K562 (cell line): ENCODE data around the gene SPTSSA. TPM values are rescaled to one million over a fixed set of nuclear protein-coding genes. Genes with fewer than 3 reads are reported as not detected.

Experiments
- CBX8 ChIP-seq: fragments of 200-600 bp; sonication (generic); IDR thresholded peaks from 2 replicates; pipeline ENCODE4 v1.6.1; 2012; ENCODE audit warnings: borderline replicate concordance, mixed run types, low read depth, mild to moderate bottlenecking, moderate library complexity, mixed read lengths, low read length, control low read depth, inconsistent platforms; ENCODE audit not compliant: poor library complexity, severe bottlenecking; ENCODE audit errors: extremely low read depth
- ESRRB ChIP-seq: fragments of 250-450 bp; sonication (Bioruptor Pico); IDR thresholded peaks from 2 replicates; pipeline ENCODE4 v1.5.0; 2020; ENCODE audit warnings: mild to moderate bottlenecking, moderate library complexity, borderline replicate concordance
- MAFF ChIP-seq: IDR thresholded peaks from 2 replicates; pipeline ENCODE4 v1.6.1; 2012; ENCODE audit warnings: low read length, improper control_type of control experiment
- SMARCC2 ChIP-seq: fragments of 450-650 bp; IDR thresholded peaks from 2 replicates; pipeline ENCODE4 v1.6.1; 2017; ENCODE audit warnings: antibody characterized with exemption, moderate library complexity, mild to moderate bottlenecking, low read depth
- TCF3 ChIP-seq: sonication (generic); formaldehyde crosslinking; IDR thresholded peaks from 2 replicates; pipeline ENCODE4 v1.4.0; 2020; ENCODE audit warnings: mild to moderate bottlenecking, missing genetic modification reagents
- ZC3H11A ChIP-seq: IDR thresholded peaks from 2 replicates; pipeline ENCODE4 v1.6.1; 2012; ENCODE audit warnings: low read depth, low read length, improper control_type of control experiment
- polyA plus RNA-seq, 8 experiments: library from polyadenylated mRNA; depleted of rRNA in 4 of 8; stranded (reverse) in 5 of 8; unstranded in 3 of 8; fragments of >200 nt; fragmentation: Nextera tagmentation in 2 of 8; fragmentation: Illumina TruSeq in 1 of 8; extraction: Ambion mirVana in 2 of 8; extraction: Trizol in 1 of 8; gene quantifications; 2 replicates each; pipeline versions ENCODE4 v1.2.1 to v1.2.3, GENCODE V29; 2011 to 2014; ENCODE audit warnings: inconsistent platforms in 1 of 8, missing spikeins in 1 of 8
- total RNA-seq, 7 experiments: library from RNA; depleted of rRNA in 6 of 7; stranded (reverse); fragments of >200 nt in 6 of 7; fragmentation: Illumina TruSeq in 2 of 7; extraction: Trizol in 2 of 7; gene quantifications; 2 replicates each; pipeline versions ENCODE4 v1.2.1 to v1.2.3, GENCODE V29; 2011 to 2021; ENCODE audit warnings: low replicate concordance in 1 of 7
- TF ChIP-seq, protein P1 (sequence below): fragments of 250-450 bp; sonication (Bioruptor Pico); IDR thresholded peaks from 2 replicates; pipeline ENCODE4 v1.5.0; 2020; ENCODE audit warnings: mild to moderate bottlenecking
- TF ChIP-seq, protein P2 (sequence below): fragments of 450-650 bp; IDR thresholded peaks from 2 replicates; pipeline ENCODE4 v1.6.1; 2014; ENCODE audit warnings: low read depth, mild to moderate bottlenecking, moderate library complexity, borderline replicate concordance
- TF ChIP-seq, protein P3 (sequence below): sonication (generic); formaldehyde crosslinking; IDR thresholded peaks from 2 replicates; pipeline ENCODE4 v1.8.1; 2023; ENCODE audit warnings: missing genetic modification reagents, mild to moderate bottlenecking, borderline replicate concordance
- TF ChIP-seq, protein P4 (sequence below): sonication (generic); formaldehyde crosslinking; IDR thresholded peaks from 2 replicates; pipeline ENCODE4 v1.8.1; 2023; ENCODE audit warnings: mild to moderate bottlenecking, missing genetic modification reagents, moderate library complexity
- TF ChIP-seq, protein P5 (sequence below): fragments of 450-650 bp; IDR thresholded peaks from 2 replicates; pipeline ENCODE4 v1.7.1; 2018; ENCODE audit warnings: mild to moderate bottlenecking, low read depth; ENCODE audit not compliant: partially characterized antibody

The SPTSSA gene
- total and polyA plus RNA-seq, 9 of the 15 experiments (the other 6 are each of a cell fraction or from before 2014, with no cell fraction given), result 6.8 to 35.7 (median 22.0) TPM

DNA sequence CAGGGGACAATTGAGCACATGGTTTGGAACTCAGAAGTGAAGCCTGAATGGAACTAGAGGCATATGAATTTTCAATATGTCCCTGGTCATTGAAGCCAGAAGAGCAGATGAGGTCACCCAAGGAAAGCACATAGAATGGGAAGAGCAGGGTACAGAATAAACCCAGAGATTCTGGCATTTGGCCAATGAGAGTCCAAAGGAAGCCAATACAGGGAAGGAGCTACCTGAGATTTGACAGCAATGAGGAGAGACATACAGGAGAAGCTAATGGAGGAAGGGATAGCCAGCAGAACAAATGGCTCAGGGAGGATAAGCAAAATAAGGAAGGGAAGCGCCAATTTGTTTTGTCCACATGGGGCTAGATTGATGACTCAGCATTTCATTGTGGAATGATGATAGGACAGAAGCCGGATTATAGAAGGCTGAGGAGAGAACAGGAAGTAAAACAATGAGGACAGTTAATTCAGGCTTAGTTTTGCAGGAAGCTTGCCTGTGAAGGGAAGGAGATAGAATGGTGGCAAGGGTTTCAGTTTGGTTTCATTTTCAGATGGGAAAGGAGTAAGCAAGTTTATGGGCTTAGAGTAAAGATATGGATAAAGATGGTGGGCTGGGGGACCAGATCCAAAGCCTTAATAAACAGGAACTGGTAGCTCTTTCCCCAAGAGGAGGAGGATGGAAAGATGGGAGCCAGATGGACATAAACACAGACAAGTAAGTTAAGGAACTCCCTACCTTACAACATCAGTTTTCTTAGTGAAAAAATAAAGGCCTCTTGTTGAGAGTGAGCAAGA, 3.2 kb upstream of the SPTSSA start (continued):
- TF ChIP-seq, protein P1, sequence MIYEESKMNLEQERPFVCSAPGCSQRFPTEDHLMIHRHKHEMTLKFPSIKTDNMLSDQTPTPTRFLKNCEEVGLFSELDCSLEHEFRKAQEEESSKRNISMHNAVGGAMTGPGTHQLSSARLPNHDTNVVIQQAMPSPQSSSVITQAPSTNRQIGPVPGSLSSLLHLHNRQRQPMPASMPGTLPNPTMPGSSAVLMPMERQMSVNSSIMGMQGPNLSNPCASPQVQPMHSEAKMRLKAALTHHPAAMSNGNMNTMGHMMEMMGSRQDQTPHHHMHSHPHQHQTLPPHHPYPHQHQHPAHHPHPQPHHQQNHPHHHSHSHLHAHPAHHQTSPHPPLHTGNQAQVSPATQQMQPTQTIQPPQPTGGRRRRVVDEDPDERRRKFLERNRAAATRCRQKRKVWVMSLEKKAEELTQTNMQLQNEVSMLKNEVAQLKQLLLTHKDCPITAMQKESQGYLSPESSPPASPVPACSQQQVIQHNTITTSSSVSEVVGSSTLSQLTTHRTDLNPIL (CRISPR knock-in tag), result no peak
- TF ChIP-seq, protein P2, sequence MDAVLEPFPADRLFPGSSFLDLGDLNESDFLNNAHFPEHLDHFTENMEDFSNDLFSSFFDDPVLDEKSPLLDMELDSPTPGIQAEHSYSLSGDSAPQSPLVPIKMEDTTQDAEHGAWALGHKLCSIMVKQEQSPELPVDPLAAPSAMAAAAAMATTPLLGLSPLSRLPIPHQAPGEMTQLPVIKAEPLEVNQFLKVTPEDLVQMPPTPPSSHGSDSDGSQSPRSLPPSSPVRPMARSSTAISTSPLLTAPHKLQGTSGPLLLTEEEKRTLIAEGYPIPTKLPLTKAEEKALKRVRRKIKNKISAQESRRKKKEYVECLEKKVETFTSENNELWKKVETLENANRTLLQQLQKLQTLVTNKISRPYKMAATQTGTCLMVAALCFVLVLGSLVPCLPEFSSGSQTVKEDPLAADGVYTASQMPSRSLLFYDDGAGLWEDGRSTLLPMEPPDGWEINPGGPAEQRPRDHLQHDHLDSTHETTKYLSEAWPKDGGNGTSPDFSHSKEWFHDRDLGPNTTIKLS, result no peak
- TF ChIP-seq SMARCC2 (peak; percentile 48; the same call in 1 of the 2 replicates), TCF3 (CRISPR knock-in tag) (peak; percentile 35; the same call in 1 of the 2 replicates), ESRRB (CRISPR knock-in tag) (no peak), CBX8 (no peak), MAFF (peak; percentile 100), ZC3H11A (no peak)
- TF ChIP-seq, protein P3, sequence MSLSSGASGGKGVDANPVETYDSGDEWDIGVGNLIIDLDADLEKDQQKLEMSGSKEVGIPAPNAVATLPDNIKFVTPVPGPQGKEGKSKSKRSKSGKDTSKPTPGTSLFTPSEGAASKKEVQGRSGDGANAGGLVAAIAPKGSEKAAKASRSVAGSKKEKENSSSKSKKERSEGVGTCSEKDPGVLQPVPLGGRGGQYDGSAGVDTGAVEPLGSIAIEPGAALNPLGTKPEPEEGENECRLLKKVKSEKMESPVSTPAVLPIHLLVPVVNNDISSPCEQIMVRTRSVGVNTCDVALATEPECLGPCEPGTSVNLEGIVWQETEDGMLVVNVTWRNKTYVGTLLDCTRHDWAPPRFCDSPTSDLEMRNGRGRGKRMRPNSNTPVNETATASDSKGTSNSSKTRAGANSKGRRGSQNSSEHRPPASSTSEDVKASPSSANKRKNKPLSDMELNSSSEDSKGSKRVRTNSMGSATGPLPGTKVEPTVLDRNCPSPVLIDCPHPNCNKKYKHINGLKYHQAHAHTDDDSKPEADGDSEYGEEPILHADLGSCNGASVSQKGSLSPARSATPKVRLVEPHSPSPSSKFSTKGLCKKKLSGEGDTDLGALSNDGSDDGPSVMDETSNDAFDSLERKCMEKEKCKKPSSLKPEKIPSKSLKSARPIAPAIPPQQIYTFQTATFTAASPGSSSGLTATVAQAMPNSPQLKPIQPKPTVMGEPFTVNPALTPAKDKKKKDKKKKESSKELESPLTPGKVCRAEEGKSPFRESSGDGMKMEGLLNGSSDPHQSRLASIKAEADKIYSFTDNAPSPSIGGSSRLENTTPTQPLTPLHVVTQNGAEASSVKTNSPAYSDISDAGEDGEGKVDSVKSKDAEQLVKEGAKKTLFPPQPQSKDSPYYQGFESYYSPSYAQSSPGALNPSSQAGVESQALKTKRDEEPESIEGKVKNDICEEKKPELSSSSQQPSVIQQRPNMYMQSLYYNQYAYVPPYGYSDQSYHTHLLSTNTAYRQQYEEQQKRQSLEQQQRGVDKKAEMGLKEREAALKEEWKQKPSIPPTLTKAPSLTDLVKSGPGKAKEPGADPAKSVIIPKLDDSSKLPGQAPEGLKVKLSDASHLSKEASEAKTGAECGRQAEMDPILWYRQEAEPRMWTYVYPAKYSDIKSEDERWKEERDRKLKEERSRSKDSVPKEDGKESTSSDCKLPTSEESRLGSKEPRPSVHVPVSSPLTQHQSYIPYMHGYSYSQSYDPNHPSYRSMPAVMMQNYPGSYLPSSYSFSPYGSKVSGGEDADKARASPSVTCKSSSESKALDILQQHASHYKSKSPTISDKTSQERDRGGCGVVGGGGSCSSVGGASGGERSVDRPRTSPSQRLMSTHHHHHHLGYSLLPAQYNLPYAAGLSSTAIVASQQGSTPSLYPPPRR (CRISPR knock-in tag), result no peak
- TF ChIP-seq, protein P4, sequence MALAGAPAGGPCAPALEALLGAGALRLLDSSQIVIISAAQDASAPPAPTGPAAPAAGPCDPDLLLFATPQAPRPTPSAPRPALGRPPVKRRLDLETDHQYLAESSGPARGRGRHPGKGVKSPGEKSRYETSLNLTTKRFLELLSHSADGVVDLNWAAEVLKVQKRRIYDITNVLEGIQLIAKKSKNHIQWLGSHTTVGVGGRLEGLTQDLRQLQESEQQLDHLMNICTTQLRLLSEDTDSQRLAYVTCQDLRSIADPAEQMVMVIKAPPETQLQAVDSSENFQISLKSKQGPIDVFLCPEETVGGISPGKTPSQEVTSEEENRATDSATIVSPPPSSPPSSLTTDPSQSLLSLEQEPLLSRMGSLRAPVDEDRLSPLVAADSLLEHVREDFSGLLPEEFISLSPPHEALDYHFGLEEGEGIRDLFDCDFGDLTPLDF (CRISPR knock-in tag), result no peak
- TF ChIP-seq, protein P5, sequence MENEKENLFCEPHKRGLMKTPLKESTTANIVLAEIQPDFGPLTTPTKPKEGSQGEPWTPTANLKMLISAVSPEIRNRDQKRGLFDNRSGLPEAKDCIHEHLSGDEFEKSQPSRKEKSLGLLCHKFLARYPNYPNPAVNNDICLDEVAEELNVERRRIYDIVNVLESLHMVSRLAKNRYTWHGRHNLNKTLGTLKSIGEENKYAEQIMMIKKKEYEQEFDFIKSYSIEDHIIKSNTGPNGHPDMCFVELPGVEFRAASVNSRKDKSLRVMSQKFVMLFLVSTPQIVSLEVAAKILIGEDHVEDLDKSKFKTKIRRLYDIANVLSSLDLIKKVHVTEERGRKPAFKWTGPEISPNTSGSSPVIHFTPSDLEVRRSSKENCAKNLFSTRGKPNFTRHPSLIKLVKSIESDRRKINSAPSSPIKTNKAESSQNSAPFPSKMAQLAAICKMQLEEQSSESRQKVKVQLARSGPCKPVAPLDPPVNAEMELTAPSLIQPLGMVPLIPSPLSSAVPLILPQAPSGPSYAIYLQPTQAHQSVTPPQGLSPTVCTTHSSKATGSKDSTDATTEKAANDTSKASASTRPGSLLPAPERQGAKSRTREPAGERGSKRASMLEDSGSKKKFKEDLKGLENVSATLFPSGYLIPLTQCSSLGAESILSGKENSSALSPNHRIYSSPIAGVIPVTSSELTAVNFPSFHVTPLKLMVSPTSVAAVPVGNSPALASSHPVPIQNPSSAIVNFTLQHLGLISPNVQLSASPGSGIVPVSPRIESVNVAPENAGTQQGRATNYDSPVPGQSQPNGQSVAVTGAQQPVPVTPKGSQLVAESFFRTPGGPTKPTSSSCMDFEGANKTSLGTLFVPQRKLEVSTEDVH, result peak; percentile 51
